ENCODE measurements around the gene LY9.
"Not testable (repeated sequence)": the region's sequence is repeated elsewhere in the genome, so short reads cannot be mapped to it uniquely, and the experiment has no call there.

Gene LY9

DNA sequence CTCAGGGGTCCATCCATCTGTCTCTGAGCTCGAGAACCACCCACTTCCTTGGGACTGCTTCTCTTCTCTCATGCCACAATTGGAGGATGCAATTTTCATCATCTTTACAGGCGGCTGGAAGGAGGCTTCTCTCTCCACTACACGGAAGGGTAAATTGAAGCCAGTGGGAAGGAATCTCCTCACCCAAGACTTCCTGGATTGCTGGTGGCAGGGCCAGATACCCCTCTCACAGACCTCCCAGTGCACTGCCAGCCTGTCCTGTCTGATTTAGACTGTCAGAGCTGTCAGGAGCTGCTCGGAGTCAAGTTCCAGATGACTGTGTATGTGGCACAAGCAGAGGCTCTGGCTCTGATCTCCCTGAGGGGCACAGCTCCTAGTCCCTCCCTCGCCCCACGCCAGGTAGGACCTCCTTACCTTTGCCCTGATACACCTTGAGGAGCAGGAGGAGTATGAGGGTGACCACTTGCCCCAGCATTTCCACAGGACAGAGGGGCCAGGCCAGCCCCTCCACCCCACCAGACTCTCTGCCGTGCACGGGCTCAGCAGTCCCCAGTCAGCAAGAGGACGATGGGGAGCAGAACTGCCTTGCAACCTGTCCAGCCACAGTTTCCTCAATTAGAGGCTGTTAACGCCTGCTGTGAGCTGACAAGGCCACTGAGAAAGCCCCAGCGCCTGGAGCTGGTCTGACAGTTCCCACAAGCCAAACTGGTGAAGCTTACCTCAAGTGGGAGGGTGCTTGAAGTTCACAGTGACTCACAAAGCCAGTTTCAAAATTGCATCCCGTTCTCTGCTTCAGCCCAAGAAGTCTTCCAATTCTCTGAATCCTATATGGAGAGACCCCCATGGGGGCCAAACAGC lies 66.5 kb downstream of the LY9 start, which contains the start of gene CD244:
CD244 (minus strand) TSS at position 685 of the 858 bp plus-strand sequence; CDS start at position 475, 210 bp downstream.
- FAIRE-seq: peak; percentile 79
- DNase-seq (ENCODE audit: insufficient read length, low spot score): peak; percentile 26

DNA sequence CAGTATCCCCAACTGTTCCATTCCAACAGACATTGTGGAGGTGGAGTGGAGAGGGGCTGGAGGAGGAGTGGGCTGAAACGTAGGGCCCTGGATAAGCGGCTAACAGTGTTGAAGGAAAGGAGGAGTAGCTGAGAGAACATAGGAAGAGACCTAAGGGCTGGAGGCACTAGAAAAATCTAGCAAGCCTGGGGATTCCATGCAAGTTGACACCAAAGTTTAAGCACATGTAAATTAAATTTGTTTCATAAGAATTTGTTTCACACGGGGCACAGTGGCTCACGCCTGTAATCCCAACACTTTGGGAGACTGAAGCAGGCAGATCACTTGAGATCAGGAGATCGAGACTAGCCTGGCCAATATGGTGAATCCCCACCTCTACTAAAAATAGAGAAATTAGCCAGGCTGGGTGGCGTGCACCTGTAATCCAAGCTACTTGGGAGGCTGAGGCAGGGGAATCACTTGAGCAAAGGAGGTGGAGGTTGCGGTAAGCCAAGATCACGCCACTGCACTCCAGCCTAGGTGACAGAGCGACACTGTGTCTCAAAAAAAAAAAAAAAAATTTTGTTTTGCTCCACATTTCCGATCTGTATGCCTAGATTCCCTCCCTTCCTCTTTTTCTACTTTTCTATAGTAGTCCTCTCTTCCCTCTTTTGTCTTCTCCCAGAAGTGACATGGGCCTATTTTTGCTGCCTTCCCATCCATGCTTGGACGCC lies 67.2 kb downstream of the LY9 start:
- FAIRE-seq: peak; percentile 33
- DNase-seq (ENCODE audit: insufficient read length, low spot score): no peak

DNA sequence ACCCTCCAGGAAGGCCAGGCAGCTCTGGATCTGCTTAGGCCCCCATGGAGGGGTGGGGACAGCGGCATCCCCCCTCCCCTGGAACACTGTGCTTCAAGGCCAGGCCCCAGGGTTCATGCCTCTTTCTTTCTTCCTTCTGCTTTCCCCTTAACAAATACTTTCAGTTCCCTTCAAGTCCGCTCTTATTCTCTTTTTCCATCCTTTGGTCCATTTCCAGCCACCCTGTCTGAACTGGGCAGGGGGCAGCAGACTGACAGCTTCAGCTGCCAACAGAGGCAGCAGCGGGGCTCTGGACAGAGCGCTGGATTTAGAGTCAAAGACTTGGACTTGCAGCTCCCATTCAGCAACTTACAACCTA lies 67.8 kb downstream of the LY9 start:
- FAIRE-seq: peak; percentile 59
- no peak for DNase-seq (ENCODE audit: insufficient read length, low spot score)

DNA sequence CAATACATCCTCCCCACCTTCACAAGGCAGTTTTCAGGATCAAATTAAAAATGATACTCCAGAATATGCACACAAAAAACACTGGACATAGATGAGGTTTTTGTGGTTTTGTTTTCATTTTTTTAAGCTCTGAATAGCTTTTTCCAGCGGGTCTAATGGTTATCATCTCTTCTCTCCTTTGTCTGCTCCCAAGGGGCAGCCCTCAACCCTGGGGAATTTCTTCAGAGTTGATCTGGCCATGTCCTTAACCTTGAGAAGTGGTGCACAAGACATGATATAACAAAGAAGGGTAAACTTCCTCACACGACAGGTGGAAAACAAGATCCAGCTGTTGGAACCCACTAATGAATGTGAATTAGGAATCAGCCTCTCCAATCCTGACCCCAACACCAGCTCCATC lies 68.2 kb downstream of the LY9 start:
- FAIRE-seq (no peak), DNase-seq (ENCODE audit: insufficient read length, low spot score) (no peak)

DNA sequence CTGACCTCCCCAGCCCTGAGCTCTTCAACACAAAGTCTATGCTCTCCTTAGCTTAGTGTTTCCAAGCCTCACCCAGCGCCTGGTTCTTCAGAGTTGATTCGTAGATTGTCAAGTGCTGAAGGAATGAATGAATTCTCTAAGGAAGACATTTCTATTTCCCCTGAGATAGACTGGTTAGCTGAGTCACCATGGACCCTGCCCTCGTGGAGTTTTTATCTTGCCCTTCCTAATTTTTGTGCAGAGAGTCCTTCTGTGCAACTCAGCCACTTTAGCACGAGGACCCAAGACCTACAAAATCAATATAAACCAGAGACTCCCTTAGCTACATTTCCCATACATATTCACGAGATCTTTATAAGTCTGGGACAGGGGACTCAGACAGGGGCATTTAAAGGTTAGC lies 69.4 kb downstream of the LY9 start:
- no peak for FAIRE-seq
- no peak for DNase-seq (ENCODE audit: insufficient read length, low spot score)

DNA sequence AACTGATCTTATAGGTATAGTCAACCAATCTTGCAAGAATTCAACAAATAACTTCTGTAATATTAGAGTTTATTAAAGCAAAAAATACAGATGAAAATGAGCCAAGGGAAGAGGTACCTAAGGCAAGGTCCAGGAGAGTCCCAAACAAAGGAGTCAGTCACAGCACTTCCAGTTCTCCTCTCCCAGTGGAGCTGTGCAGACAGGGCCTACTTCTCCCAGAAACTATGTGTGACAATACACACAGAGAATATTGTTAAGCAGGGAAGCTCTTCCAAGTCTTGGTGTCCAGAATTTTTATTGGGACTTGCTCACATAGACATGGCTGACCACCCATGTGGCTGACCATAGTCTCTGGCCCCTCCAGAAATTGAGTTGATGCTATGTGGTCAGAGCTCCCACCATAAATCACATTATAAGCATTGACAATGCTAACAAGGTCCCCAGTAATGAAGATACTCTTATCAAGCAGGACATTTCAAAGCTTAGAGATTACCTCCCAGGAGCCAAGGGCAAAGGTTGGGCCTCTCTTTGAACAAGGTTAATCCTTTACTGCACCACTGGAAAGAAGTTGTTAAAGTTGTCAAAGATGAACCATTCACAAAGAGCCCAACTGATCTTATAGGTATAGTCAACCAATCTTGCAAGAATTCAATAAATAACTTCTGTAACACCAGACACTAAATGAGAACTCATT lies 70.2 kb downstream of the LY9 start:
- FAIRE-seq: peak; percentile 55
- DNase-seq (ENCODE audit: insufficient read length, low spot score): no peak

DNA sequence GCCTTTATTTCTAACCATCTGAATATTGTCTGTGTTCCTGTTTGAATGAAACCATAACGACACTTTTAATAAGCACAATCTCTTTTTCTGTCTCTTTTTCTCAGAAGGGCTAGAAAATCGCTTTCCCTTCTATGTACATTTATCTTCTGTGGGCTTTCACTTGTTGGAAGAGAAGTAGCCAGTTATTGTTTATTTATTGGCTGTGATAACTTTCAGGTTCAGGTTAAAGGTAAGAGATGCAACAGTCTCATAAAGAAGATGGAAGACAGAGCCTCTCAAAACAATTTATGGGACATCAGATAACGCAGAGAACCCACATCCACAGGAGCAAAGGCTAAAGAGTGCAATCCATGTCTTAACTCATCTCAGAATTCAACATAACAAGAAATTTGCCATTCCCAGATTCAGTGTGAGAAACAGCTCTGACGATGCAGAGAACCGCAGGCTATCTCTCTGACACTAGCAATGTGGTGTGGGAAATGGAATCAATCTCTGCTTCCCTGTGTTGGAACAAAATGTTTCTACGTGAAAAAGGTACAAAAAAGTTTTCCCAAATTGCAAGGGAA lies 70.8 kb downstream of the LY9 start:
- DNase-seq (ENCODE audit: insufficient read length, low spot score) (no peak), FAIRE-seq (no peak)

DNA sequence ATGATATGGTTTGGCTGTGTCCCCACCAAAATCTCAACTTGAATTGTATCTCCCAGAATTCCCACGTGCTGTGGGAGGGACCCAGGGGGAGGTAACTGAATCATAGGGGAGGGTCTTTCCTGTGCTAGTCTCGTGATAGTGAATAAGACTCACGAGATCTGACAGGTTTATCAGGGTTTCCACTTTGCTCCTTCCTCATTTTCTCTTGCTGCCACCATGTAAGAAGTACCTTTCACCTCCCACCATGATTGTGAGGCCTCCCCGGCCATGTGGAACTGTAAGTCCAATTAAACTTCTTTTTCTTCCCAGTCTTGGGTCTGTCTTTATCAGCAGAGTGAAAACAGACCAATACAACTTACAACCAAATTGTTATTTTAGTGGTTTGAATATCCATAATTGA lies 71.7 kb downstream of the LY9 start:
- not testable (repeated sequence) for DNase-seq (ENCODE audit: insufficient read length, low spot score)
- FAIRE-seq: peak; percentile 49

DNA sequence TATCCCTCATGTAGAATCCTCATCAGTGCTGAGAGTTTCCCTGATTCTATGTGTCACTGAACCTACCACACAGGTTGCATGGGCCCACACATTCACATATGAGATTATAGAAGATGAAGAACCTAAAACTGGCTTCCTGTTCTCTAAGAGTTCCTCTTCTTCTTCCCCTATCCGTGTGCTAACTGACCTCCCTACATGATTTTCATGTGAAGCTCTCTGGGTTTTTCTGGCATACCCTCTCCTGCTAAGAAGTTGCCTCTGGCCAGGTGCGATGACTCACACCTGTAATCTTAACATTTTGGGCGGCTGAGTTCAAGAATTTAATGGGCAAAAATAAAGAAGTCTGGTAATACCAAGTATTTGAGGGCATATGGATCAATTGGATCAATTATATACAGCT lies 72.2 kb downstream of the LY9 start:
- DNase-seq (ENCODE audit: insufficient read length, low spot score): no peak
- FAIRE-seq: peak; percentile 35

DNA sequence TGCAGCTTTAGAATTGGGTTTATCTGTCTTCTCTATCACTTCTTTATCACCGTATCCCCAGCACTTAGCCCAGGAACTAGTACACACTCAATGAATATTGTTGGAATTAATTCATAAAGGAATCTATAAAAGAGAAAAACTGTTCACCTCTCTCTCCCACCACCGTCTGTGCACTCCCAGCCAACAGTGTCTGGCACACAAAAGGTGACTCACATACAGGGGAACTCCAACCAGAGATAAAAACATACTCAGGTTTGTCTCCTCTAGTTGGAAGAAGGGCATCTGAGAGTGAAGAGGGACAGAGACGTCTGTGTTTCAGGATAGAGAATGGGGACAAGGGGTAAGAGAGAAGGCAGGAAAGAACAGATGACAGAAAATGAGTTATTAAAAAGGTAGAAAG lies 79.0 kb downstream of the LY9 start:
- no peak for DNase-seq (ENCODE audit: insufficient read length, low spot score)
- FAIRE-seq: no peak

DNA sequence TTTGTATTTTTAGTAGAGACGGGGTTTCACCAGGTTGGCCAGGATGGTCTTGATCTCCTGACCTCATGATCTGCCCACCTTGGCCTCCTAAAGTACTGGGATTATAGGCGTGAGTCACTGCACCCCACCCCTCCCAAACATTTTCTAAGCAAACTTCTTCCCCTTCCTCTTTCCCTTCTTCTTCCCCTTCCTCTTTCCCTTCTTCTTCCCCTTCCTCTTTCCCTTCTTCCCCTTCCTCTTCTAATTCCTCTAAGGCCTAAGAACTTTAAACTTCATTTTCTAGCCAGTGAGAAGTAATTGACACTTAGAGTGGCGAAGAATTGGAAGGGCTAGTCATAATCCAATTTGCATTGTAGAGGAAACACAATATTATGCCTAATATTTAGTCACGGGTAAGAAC lies 79.6 kb downstream of the LY9 start:
- not testable (repeated sequence) for FAIRE-seq; DNase-seq (ENCODE audit: insufficient read length, low spot score)

DNA sequence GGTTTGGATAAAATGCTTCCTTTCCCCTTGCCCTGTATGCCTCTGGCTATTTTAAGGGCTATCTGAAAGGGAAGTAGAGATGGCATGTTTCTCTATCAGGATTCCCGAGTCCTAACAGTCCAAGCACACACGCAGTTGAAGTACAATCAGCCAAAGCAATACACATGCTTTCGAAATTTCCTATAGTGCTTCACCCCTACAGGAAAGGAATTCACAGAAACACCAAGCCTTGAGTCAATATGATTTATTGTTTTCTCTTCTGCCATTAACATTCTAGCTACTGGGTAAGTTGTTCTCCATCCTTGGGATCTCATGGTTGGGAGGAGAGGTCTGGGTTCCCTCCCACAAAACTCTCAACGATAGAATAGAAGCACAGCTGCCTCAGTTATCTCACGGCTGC lies 80.3 kb downstream of the LY9 start:
- no peak for FAIRE-seq
- no peak for DNase-seq (ENCODE audit: insufficient read length, low spot score)

DNA sequence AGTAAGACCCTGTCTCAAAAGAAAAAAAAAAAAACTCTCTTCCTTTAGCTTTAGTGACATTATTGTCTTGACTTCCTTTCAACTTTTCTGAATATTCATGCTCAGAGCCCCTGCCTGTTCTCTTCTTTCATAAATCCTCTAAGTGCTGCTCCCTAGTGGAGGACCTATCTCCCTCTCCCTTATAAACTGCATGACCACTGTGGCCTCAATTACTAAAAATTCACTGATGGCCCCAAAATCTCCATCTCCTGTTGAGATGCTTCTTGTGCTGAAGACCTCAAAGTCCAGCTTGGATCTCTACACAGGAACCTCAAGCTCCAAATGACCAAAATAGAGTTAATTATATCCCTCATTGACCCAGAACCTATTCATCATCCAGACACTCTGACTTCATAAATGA lies 81.2 kb downstream of the LY9 start:
- DNase-seq (ENCODE audit: insufficient read length, low spot score) (no peak), FAIRE-seq (peak; percentile 55)
